ENCODE results near the gene KCND3.

GRCh38 chr1:111778541-111779051, 210.9 kb downstream of the KCND3 start:
- TF ChIP-seq CTCF (IDR thresholded peaks at IDR 0.05; ENCODE audit: extremely low read depth in 1 of 2, insufficient read depth in 1 of 2, low read depth in 1 of 2, low read length in 2 of 2) (no peak), EZH2 (IDR thresholded peaks at IDR 0.05; ENCODE audit: borderline replicate concordance, low read depth, low read length, severe bottlenecking) (no peak), MAX (IDR thresholded peaks at IDR 0.05; ENCODE audit: insufficient read depth, insufficient read length) (no peak), POLR2A (IDR thresholded peaks at IDR 0.05; ENCODE audit: low read depth, low read length) (no peak), POLR2AphosphoS5 (IDR thresholded peaks at IDR 0.05; ENCODE audit: insufficient read depth, low read depth, low read length) (no peak), MYC (IDR thresholded peaks at IDR 0.05; ENCODE audit: low read depth, low read length) (no peak)

Data from endothelial cell of umbilical vein (primary cell).